IPS DF 4.7 (cell line): ENCODE data around the gene FNBP1.
"Not testable (repeated sequence)": the region's sequence is repeated elsewhere in the genome, so short reads cannot be mapped to it uniquely, and the experiment has no call there.

Source experiments
- DNase-seq: peaks from one replicate; pipeline ENCODE4 v3.0.0-alpha.2; 2013; ENCODE audit warnings: low spot score; ENCODE audit errors: extremely low read depth

Gene FNBP1

GRCh38 chr9:129995409-129996160 is 47.4 kb downstream of the FNBP1 start:
- DNase-seq: no peak

DNA sequence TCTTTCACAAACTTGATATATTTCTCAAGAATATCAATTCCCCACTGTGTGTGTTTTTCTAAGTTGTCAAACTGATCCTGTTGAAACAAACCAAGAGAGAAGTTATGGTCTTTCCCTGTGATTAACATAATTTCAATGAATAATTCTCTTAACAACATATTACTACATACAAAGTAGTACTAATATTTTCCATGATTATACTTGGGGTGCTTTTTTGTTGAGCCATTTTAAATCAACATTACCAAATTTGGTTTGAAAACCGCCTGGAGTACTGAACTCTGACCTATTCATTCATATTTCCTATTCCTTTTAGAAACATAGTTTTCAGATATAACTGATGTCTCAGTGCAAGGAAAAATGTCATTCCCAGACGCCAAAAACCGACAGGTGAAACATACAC is 48.1 kb downstream of the FNBP1 start:
- DNase-seq: no peak

DNA sequence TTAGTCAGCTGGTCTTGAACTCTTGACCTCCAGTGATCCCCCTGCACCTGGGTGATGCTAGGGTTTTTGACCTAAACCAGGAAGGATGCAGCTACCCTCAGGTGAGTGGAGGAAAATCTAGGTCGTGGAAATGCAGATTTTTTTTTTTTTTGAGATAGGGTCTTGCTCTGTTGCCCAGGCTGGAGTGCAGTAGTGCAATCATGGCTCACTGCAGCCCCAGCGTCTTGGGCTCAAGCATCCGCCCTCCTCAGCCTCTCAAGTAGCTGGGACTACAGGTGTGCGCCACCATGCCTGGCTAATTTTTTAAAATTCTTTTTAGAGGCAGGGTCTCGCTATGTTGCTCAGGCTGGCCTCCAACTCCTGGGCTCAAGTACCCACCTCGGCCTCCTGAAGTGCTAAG is 51.9 kb downstream of the FNBP1 start:
- DNase-seq: not testable (repeated sequence)

- no peak for DNase-seq
Measured at GRCh38 chr9:129990269-129991010, 52.5 kb downstream of the FNBP1 start.

GRCh38 chr9:129989740-129990139 is 53.2 kb downstream of the FNBP1 start:
- no peak for DNase-seq

DNA sequence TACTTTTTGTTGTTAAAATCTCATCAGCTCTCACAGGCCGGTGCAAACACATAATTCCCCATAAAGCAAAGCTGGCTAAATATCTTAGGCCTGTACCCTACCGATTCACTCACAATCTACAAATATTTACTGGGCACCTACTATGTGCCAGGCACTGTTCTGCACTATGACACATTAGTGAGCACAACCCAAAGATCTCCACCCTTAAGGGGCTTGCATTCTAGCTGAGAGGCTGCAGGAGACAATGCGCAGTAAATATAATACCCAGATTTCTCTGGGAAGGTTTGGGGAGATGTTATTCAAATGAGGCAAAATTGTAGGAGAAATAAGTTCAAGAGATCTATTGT is 53.7 kb downstream of the FNBP1 start:
- DNase-seq: no peak

DNA sequence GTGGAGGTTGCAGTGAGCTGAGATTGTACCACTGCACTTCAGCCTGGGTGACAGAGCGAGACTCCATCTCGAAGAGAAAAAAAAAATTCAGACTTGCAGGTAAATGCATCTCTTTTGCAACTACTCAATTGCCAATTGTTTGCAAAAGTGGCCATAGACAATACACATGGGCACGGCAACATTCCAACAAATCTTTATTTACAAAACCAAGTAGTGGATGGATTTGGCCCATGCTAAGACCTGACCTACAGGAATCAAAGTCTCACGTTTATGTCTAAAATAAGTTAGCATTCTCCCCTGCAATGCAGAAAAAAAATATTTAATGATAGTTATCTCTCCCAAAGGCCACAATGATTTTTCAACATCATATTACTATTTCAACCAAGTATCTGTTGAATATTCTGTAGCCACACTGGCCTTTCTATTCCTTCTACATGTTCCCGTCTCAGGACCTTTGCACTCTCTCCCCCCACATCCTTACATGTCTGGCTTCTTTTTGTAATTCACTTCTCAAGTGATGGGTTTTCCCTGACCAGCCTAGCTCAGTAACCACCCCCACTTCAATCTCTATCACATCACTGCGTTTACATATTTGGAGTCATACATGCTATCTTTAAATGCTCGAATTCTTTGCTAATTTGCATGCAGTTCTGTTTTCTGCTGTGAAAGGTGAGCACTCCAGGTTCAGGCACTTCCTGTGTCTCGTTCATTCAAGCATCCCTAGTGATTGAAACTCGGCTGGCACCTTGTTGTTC is 54.2 kb downstream of the FNBP1 start:
- no peak for DNase-seq

DNA sequence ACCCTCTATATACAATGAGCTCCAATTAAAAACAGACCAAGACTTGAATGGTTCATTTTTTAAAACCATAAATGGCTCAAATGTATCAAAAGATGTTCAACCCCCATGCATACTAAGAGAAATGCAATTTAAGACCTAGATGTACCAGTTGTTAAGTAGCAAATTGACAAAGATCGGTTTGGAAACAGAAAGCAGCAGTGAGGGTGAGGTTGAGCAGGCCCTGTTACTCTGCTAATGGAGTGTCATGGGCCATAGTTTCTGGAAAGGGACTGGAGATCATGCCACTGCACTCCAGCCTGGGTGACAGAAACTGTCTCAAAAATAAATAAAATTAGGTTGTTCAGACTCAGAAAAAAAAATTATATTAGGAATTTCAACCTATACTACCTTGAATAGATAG is 55.0 kb downstream of the FNBP1 start:
- DNase-seq: no peak

- DNase-seq: no peak
Measured at GRCh38 chr9:129987047-129987446, 55.9 kb downstream of the FNBP1 start.

DNA sequence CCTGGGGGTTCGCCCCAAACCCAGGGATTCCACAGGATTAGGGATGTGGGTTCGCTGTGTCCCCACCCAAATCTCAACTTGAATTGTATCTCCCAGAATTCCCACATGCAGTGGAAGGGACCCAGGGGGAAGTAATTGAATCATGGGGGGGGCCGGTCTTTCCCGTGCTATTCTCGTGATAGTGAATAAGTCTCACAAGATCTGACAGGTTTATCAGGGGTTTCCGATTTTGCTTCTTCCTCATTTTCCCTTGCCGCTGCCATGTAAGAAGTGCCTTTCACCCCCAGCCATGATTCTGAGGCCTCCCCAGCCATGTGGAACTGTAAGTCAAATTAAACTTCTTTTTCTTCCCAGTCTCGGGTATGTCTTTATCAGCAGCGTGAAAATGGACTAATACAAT is 58.4 kb downstream of the FNBP1 start:
- not testable (repeated sequence) for DNase-seq

DNA sequence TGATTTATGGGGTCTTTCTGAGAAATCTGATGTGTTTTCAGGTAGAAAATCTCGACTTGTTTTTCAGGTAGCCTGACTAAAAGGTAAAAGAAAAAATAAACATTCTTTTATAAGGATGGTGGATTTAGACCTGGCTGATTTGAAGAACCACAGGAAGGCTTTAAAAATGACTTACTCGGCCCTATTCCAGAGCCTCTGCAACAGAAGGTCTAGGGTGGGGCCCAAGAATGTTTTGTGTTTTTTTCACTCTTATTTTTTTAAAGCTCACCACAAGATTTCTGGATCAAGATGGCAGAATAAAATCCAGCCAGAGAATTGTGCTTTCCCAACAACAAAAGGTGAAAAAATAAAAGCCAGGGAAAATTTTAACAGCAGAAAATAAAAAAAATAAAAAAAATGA is 59.1 kb downstream of the FNBP1 start:
- DNase-seq: no peak

- no peak for DNase-seq
Measured at GRCh38 chr9:129981180-129981907, 61.6 kb downstream of the FNBP1 start.

GRCh38 chr9:129980224-129980623 is 62.8 kb downstream of the FNBP1 start:
- DNase-seq: not testable (repeated sequence)

DNA sequence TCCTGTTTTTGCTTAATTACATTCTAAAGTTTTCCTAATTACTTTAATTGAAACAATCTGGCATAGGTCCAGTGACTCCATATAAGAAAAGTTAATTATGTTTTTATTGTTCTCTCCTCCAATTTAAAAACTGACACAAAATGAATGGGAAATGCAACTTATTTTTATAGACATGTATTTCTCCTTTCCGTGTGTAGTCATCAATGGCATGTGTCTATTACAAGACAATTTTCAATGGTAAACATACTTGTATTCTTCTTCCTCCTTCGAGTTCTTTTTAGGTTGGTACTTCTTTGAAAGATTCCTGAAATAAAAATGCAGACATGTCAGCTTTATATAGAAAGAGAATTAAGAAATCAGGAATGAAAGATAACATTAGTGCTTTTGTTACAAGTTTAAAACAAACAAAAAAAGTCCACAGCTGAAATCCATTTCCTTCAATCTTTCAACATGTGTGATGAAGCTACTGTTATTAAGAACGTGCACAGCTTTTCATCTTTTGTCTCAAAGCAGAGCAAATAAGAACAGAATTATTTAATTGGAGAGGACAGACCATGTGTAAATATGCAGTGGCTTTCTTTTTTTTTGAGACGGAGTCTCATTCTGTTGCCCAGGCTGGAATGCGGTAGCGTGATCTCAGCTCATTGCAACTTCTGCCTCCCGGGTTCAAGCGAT is 63.8 kb downstream of the FNBP1 start:
- no peak for DNase-seq

GRCh38 chr9:129972816-129973215 is 70.2 kb downstream of the FNBP1 start:
- DNase-seq: no peak

DNA sequence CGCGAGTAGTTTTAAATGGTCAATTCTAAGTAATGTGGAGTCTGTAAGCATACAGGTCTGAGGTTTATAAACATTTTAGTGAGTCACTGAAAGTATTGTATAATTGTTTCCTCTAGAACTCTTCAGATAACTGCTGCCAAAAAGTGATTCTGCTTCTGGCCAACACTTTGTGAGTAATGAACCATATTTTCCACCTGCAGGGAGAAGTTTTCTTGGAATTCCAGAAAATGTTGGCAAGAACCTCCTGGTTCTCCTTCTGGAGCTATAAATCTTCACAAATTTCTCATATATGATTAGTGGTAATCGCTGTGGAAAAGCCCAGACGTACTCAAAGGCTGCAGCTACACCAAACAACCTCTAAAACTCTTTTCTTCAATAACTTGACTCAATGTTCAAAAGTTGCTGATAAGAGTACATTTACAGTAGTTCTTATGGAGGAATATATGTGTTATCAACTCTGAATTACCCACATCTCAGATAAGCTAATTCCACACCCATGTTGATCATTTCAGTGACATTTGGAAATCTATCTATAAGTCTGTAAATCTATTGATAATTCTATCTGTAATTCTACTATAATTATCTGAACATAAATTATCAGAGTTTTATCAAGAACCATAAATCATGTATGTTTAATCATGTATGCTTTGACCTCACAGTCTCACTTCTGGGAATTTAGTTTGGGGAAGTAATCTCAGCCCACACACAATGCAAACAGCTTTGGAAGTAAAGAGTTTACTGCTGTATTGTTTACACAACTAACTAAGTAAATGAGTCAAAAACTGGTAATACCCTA is 74.1 kb downstream of the FNBP1 start:
- no peak for DNase-seq

DNA sequence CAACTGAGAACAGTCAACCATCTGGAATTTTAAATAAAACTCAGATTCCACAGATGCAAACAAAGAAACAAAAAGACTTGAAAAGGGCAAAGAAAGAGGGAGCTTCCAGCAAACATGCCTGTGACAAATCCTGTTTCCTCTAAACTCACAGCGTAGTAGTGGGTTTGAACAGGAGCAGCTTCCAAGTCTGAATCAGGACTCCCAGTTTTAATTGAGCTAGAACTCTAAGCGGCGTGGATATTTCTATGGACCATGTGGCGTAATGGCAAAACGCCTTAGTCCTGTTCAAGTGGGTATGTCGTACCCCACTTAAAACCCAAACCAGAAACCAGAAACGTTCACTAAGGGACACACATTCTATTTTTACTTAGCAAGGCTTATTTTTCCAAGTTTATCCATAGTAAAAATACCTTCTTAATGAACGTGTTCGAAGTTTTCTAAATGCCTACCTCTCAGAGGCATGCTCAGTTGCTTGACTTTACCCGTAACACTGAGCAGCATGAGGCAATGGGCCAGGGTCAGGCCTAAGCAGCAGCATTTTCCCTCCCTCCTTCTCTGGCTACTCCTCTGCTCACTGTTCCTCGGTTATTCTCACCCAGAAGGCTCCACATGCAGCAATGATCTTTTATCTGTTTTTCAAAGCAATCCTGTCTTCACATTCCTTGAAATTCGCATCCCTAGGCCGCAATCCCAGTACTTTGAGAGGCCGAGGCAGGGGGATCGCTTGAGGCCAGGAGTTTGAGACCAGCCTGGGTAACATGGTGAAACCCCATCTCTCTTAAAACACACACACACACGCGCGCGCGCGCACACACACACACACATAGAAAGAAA is 77.9 kb downstream of the FNBP1 start:
- DNase-seq: no peak

DNA sequence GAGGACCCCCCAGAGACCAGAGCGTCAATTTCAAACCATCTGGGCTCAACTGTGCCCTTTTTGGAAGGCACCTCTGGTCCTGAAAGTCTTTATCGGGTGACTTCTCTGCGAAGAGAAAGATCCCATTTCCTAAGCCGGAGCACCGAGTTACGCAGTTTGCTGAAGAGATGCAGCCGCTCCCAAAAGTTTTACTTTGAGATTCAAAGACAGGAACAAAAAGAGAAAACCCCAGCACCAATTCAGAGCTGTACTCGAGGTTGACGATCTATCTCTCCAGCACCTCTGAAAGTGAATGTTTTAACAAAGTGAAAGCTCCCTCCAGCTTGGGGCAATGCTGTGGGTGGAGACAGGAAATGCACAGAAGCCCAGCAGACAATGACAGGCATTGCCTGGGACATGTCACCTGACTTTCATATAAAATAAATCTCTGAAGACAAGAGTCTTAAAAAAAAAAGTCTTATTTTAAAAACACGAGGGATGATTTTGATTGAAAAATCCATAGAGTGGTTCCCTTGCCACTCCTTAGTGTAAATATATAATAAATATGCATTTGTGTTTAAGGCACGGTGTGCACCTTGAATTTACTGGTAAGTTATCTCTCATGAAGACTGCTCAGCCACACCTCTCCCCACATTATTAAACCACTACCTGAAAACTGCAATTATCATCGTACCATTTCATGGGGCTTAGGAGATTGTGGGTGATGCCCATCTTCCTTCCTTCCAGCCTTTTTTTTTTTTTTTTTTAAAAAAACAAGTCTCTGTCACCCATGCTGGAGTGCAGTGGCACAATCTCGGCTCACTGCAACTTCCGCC is 79.9 kb downstream of the FNBP1 start:
- DNase-seq: no peak

DNA sequence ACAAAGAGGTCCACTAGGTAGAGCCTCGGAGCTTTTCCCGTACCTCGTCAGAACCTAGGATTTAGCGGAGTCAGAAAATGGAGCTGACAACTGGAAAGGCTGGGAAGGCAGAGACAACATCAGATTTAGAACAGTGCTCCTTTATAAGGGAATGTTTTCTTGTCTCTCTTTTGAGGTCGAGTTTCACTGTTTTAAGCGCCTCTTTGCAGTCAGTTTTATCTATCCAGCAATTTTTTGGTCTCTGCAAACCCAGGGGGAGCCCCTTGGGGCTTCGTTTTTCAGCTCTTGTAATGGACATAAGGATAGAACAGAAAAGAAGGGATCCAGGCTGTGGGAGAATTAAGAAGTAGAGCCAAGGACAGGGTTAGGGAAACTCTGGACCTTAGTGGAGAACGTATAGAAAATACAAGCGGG is 80.5 kb downstream of the FNBP1 start:
- no peak for DNase-seq
